ENCODE data around the gene CEP55.
"Not testable (repeated sequence)": the region's sequence is repeated elsewhere in the genome, so short reads cannot be mapped to it uniquely, and the experiment has no call there.

CEP55 gene

GRCh38 chr10:93513091-93513490 is 16.7 kb downstream of the CEP55 start:
- no peak for DNase-seq (ENCODE audit: low read depth in 2 of 2)

- no peak for DNase-seq (ENCODE audit: low read depth in 2 of 2)
Observed at GRCh38 chr10:93514521-93514920, 18.1 kb downstream of the CEP55 start.

GRCh38 chr10:93515071-93516005 is 18.9 kb downstream of the CEP55 start:
- no peak for DNase-seq (ENCODE audit: low read depth in 2 of 2)

- no peak for DNase-seq (ENCODE audit: low read depth in 2 of 2)
Observed at GRCh38 chr10:93516006-93516380, 19.6 kb downstream of the CEP55 start.

- no peak for DNase-seq (ENCODE audit: low read depth in 2 of 2)
Observed at GRCh38 chr10:93518531-93518930, 22.1 kb downstream of the CEP55 start.

GRCh38 chr10:93535293-93535692 is 38.9 kb downstream of the CEP55 start:
- no peak for DNase-seq (ENCODE audit: low read depth in 2 of 2)

GRCh38 chr10:93540871-93541270 is 44.5 kb downstream of the CEP55 start:
- DNase-seq (ENCODE audit: low read depth in 2 of 2), result not testable (repeated sequence)

GRCh38 chr10:93541402-93542357 is 45.3 kb downstream of the CEP55 start:
- DNase-seq (ENCODE audit: low read depth in 2 of 2), result no peak

- no peak for DNase-seq (ENCODE audit: low read depth in 2 of 2)
Observed at GRCh38 chr10:93542358-93542791, 46.0 kb downstream of the CEP55 start.

GRCh38 chr10:93546995-93547394 is 50.6 kb downstream of the CEP55 start:
- not testable (repeated sequence) for DNase-seq (ENCODE audit: low read depth in 2 of 2)

- no peak for DNase-seq (ENCODE audit: low read depth in 2 of 2)
Observed at GRCh38 chr10:93547522-93547921, 51.1 kb downstream of the CEP55 start.

- no peak for DNase-seq (ENCODE audit: low read depth in 2 of 2)
Observed at GRCh38 chr10:93548376-93549071, 52.1 kb downstream of the CEP55 start.

GRCh38 chr10:93550606-93551005 is 54.2 kb downstream of the CEP55 start:
- DNase-seq (ENCODE audit: low read depth in 2 of 2), result no peak

- DNase-seq (ENCODE audit: low read depth in 2 of 2), result no peak
Observed at GRCh38 chr10:93552780-93553179, 56.4 kb downstream of the CEP55 start.

GRCh38 chr10:93553482-93554315 is 57.3 kb downstream of the CEP55 start:
- DNase-seq (ENCODE audit: low read depth in 2 of 2), result no peak

- no peak for DNase-seq (ENCODE audit: low read depth in 2 of 2)
Observed at GRCh38 chr10:93554316-93554663, 57.9 kb downstream of the CEP55 start.

GRCh38 chr10:93554760-93555432 is 58.5 kb downstream of the CEP55 start:
- peak; percentile 19 for DNase-seq (ENCODE audit: low read depth in 2 of 2)

- DNase-seq (ENCODE audit: low read depth in 2 of 2), result no peak
Observed at GRCh38 chr10:93559490-93559889, 63.1 kb downstream of the CEP55 start.

- DNase-seq (ENCODE audit: low read depth in 2 of 2), result no peak
Observed at GRCh38 chr10:93560541-93560940, 64.1 kb downstream of the CEP55 start.

- DNase-seq (ENCODE audit: low read depth in 2 of 2), result no peak
Observed at GRCh38 chr10:93565446-93565845, 69.0 kb downstream of the CEP55 start.

Measured in fibroblast of skin of left biceps (primary cell).